ENCODE data around the gene IL36G.

IL36G gene

DNA sequence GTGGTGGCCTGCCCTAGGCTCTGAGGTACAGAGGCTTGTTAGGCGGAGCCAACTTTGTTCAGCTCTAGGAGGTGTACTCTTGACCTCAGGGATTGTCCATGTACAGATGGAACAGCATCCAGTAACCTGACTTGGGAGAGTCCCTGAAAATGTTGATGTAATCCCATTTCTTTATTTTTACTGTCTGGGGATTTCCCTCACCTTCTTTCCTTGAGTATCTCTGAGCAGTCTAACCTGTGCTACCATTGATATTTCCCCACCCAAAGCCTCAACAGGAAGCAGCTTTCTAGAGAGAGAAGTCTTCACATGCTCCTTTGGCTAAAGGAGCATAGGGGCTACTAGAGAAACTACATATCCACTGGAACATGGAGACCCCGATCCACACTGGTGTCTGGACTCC is 37.8 kb downstream of the IL36G start:
- DNase-seq (ENCODE audit: extremely low read depth in 1 of 2, low read depth in 1 of 2), result no peak

DNA sequence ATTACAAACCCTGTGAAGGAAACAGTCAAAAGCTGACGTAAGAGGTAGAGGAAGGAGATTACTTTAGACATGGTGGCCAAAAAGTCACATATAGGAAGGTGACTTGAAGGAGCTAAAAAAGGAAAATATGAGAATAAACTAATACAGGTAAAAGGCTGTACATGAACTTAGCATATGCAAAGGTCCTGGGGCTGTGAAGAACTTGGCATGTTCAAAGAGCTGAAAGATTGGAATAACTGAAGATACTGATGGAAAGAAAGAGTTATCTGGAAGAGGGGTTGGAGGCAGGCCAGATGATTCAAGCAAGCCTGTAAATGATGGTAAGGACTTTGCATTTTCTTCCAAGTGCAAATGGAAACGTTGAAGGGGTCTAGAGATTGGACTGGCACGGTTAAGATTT is 40.7 kb downstream of the IL36G start:
- no peak for DNase-seq (ENCODE audit: extremely low read depth in 1 of 2, low read depth in 1 of 2)

DNA sequence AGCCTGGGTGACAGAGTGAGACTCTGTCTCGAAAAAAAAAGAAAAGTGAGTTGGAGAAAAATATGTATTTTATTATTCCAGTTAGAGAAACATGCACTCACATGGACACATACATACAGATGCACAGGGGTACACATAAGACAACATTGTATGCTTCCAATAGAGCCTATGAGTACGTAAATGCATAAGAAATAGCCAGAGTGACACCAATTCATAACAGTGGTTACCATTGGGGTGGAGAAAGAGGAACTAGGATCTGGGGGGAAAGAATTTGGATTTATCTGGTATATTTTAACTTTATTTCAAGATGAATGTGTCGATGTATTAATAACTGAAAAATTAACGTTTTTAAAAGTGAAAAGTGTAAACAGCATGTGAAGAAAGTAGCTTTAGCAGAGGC is 43.5 kb downstream of the IL36G start:
- no peak for DNase-seq (ENCODE audit: extremely low read depth in 1 of 2, low read depth in 1 of 2)

GRCh38 chr2:113024764-113025163 is 47.0 kb downstream of the IL36G start:
- no peak for DNase-seq (ENCODE audit: extremely low read depth in 1 of 2, low read depth in 1 of 2)

DNA sequence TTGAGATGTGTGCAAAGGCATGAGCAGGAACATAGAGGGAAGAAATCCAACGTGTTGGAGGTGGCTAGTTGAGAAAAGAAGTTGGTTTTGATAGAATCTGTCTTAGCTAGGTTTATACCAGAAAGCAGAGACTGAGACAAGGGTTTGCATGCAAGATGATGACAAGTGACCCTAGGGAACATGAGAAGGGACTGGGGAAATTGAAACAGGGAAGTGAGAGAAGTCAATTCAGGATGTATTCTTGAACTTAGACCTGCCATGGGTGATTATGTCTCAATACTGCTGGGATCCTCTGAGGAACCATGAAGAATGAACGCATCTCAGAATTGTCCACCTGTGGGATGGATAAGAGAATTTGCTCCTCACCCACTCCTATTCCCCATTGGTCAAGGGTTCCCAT is 47.9 kb downstream of the IL36G start:
- no peak for DNase-seq (ENCODE audit: extremely low read depth in 1 of 2, low read depth in 1 of 2)

DNA sequence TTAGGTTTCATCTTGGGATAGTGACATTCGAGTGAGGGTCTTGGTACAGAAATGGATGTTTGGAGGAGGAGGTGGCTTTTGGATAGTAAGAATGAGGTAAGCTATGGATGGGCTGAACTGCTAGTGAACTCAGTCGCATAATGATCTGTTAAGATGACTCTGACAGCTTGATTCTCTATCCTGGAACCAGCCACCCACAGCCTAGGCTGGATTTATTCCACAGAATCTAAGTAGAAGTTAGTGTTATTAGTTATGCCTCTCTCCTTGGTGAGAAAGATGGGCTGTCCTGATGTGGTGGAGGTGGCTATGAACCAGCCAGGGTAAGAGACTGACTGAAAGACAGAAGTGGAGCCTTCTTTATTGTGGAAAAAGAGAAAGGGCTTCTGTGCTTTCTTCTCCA is 49.9 kb downstream of the IL36G start:
- DNase-seq (ENCODE audit: extremely low read depth in 1 of 2, low read depth in 1 of 2), result no peak

- no peak for DNase-seq (ENCODE audit: extremely low read depth in 1 of 2, low read depth in 1 of 2)
Measured at GRCh38 chr2:113028112-113028511, 50.3 kb downstream of the IL36G start.

GRCh38 chr2:113032737-113033136 is 54.9 kb downstream of the IL36G start:
- no peak for DNase-seq (ENCODE audit: extremely low read depth in 1 of 2, low read depth in 1 of 2)

- DNase-seq (ENCODE audit: extremely low read depth in 1 of 2, low read depth in 1 of 2), result no peak
Measured at GRCh38 chr2:113034016-113034415, 56.2 kb downstream of the IL36G start.
